ENCODE data around the gene INSRR. TPM values are rescaled to one million over a fixed set of nuclear protein-coding genes. Genes with fewer than 3 reads are reported as not detected.

INSRR gene
- polyA plus RNA-seq, 2 of the 4 experiments (the other 2 are of a cell fraction), result not detected

- Histone ChIP-seq H3K27ac (peak overlapping the region; percentile 88 to 93), H3K9me3 (no peaks in the 10 kb centered on the region), H3K4me2 (peak overlapping the region; percentile 86), H3K4me3 (no peak overlapping the region), H3K4me1 (peaks cover 70% of the 10 kb centered on the region)
- peak in 1 of 2 experiments; percentile 3; a peak in 2 of 6 replicates for ATAC-seq
- CTCF ChIA-PET, result interaction anchor here (0.9 to 8.6 kb wide), 6 partner anchors 24 to 272 kb away, joined by 3 to 84 read pairs (median 16); partner anchors contain the start of genes INSRR, LRRC71 and NTRK1
- TF ChIP-seq E2F6 (IDR thresholded peaks at IDR 0.05; ENCODE audit: borderline replicate concordance, low read depth), result peak; percentile 69; the same call in 1 of the 2 replicates
- no peak for TF ChIP-seq BHLHE40 (IDR thresholded peaks at IDR 0.05; ENCODE audit: low read depth, low read length)
- TF ChIP-seq, protein P1, sequence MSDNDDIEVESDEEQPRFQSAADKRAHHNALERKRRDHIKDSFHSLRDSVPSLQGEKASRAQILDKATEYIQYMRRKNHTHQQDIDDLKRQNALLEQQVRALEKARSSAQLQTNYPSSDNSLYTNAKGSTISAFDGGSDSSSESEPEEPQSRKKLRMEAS (IDR thresholded peaks at IDR 0.05), result peak; percentile 32; the same call in 1 of the 2 replicates
- TF ChIP-seq POLR2A (IDR thresholded peaks at IDR 0.05; ENCODE audit: low read length), result no peak
- TF ChIP-seq HOXB13 (CRISPR knock-in tag; IDR thresholded peaks at IDR 0.05; ENCODE audit: low read depth), result no peak
- no peak for TF ChIP-seq PHF8 (IDR thresholded peaks at IDR 0.05; ENCODE audit: borderline replicate concordance, low read depth)
- no peak for TF ChIP-seq ZFP36 (IDR thresholded peaks at IDR 0.05; ENCODE audit: borderline replicate concordance, partially characterized antibody)
- no peak for TF ChIP-seq MAFK (IDR thresholded peaks at IDR 0.05; ENCODE audit: partially characterized antibody)
- FAIRE-seq, result no peak
- peak in 1 of 2 experiments; percentile 38 for DNase-seq (ENCODE audit: low read depth in 1 of 2, low spot score in 1 of 2)
- POLR2A ChIA-PET, result interaction anchor here (0.7 kb wide), 1 partner anchor 13 kb away, joined by 3 read pairs; no protein-coding TSS in a partner anchor
- WGBS (ENCODE audit: missing lambda C conversion rate), result 38% methylated on average over 7 of the region's 13 CpGs
Measured at GRCh38 chr1:156898161-156898566, 39.2 kb upstream of the INSRR start.

DNA sequence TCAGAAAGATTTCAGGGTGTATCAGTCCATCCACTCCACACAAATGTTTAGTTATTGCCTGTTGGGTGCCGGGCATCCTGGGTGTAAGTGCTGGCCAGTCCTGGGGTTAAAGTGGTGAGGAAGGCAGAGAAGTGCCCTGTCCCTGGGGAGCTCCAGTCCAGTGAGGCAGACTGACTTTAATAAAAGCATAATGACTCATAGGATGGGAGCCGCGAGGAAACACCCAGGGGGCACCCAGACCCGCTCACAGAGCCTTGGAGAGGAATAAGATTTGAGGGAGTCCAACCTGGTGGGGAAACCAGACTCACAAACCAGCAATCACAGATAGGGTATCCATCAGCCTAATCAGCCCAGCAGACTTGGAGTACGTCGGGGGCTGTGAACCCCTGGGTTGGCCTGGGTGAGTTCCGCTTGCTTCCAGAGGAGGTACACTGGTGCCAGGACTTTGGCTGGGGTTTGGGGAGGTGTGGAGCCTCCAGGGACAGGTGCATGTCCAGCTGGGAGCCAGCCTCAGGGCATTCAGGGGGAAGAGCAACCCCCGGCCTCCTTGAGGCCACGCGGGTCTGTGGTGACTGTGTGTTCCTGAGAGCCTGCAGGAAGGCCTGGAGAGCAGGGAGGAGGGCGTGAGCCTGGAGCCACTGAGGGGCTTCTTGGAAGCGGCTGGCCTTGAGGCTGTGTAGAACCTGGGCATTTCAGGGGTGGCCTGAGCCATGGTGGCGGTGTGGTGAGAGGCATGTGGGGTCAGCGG is 38.3 kb upstream of the INSRR start:
- Histone ChIP-seq H3K4me1 (peaks cover 70% of the 10 kb centered on the region), H3K4me2 (peak overlapping the region; percentile 86), H3K4me3 (peak overlapping the region; percentile 1), H3K27ac (peak overlapping the region; percentile 88 to 93), H3K9me3 (no peaks in the 10 kb centered on the region)
- ChIA-PET POLR2A (interaction anchor here (0.8 to 1.4 kb wide), 5 partner anchors 13 to 169 kb away, joined by 3 to 4 read pairs (median 3); partner anchors contain the start of genes ISG20L2 and METTL25B), CTCF (interaction anchor here (1.0 to 8.6 kb wide), 8 partner anchors 12 to 59 kb away, joined by 3 to 84 read pairs (median 11); partner anchors contain the start of genes INSRR, LRRC71 and NTRK1)
- 44% methylated on average over 14 of the region's 14 CpGs for WGBS (ENCODE audit: missing lambda C conversion rate)
- TF ChIP-seq JUN (IDR thresholded peaks at IDR 0.05), result peak in 1 of 2 experiments; percentile 33; a peak in 2 of 5 replicates
- no peak for TF ChIP-seq BHLHE40 (IDR thresholded peaks at IDR 0.05; ENCODE audit: low read depth, low read length)
- no peak for TF ChIP-seq EHF (CRISPR knock-in tag; IDR thresholded peaks at IDR 0.05)
- no peak for TF ChIP-seq HEYL (CRISPR knock-in tag; IDR thresholded peaks at IDR 0.05)
- TF ChIP-seq FOSL2 (IDR thresholded peaks at IDR 0.05), result 0 out of 2 replicates have a peak, but pooled peaks have one; percentile 23
- TF ChIP-seq FOSL2 (CRISPR knock-in tag; IDR thresholded peaks at IDR 0.05), result peak; percentile 58
- TF ChIP-seq MYC (IDR thresholded peaks at IDR 0.05; ENCODE audit: borderline replicate concordance, low read length), result 0 out of 2 replicates have a peak, but pooled peaks have one; percentile 4
- TF ChIP-seq E2F6 (IDR thresholded peaks at IDR 0.05; ENCODE audit: borderline replicate concordance, low read depth), result peak; percentile 37; the same call in 1 of the 2 replicates
- TF ChIP-seq, protein P2, sequence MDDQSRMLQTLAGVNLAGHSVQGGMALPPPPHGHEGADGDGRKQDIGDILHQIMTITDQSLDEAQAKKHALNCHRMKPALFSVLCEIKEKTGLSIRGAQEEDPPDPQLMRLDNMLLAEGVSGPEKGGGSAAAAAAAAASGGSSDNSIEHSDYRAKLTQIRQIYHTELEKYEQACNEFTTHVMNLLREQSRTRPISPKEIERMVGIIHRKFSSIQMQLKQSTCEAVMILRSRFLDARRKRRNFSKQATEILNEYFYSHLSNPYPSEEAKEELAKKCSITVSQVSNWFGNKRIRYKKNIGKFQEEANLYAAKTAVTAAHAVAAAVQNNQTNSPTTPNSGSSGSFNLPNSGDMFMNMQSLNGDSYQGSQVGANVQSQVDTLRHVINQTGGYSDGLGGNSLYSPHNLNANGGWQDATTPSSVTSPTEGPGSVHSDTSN (IDR thresholded peaks at IDR 0.05), result 0 out of 2 replicates have a peak, but pooled peaks have one; percentile 19
- no peak for TF ChIP-seq RARB (CRISPR knock-in tag; IDR thresholded peaks at IDR 0.05)
- no peak for TF ChIP-seq TP53 (CRISPR knock-in tag; IDR thresholded peaks at IDR 0.05)
- FAIRE-seq, result no peak
- peak; percentile 63 to 75 for DNase-seq (ENCODE audit: low read depth in 1 of 2, low spot score in 1 of 2)
- peak; percentile 47 to 68 for ATAC-seq

DNA sequence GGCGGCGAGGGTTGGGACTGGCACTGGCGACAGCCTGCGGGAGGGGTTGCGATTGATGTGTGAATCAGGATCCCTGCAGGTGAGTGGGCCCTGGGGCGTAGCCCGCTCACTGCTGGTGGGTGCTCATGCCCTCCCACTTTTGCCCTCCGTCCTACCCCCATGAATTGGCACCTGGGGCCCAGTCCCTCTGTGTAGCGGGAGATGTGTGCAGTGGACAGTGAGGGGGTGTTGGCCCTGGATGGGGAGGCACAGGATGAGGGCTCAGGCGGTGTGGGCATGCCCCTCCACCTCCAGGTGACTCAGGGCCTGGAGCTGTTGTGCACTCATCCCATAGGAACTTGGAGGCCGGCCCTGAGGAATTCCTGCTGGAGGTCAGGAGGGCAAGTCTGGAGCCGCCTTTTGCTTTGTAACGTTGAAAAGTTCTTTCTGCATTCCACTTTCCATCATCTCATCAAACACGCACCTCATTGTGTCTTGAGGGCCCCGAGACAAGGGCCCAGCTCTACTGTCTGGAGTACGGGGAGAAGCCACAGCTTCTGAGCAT is 37.6 kb upstream of the INSRR start:
- ATAC-seq (peak; percentile 76 to 83), DNase-seq (ENCODE audit: low read depth in 1 of 2, low spot score in 1 of 2) (peak; percentile 90 to 96), FAIRE-seq (no peak)
- peak overlapping the region; percentile 1; the same call in 1 of the 3 replicates for H3K4me3 ChIP-seq
- CTCF ChIA-PET, result interaction anchor here (1.0 to 8.6 kb wide), 6 partner anchors 11 to 58 kb away, joined by 3 to 84 read pairs (median 6); partner anchors contain the start of gene LRRC71
- POLR2A ChIA-PET, result interaction anchor here (0.8 to 1.4 kb wide), 5 partner anchors 14 to 168 kb away, joined by 3 to 4 read pairs (median 3); partner anchors contain the start of genes ISG20L2 and METTL25B
- peak overlapping the region; percentile 88 to 93 for H3K27ac ChIP-seq
- H3K4me1 ChIP-seq, result peaks cover 72% of the 10 kb centered on the region
- TF ChIP-seq MYC (IDR thresholded peaks at IDR 0.05; ENCODE audit: borderline replicate concordance, low read length) (no peak), JUN (IDR thresholded peaks at IDR 0.05) (peak; percentile 51 to 70; a peak in 4 of 5 replicates), GATA3 (IDR thresholded peaks at IDR 0.05; ENCODE audit: borderline replicate concordance) (peak; percentile 66; the same call in 1 of the 2 replicates), NFE2L2 (conservative IDR thresholded peaks at IDR 0.05; ENCODE audit: low read length) (no peak), EHF (CRISPR knock-in tag; IDR thresholded peaks at IDR 0.05) (no peak), EP300 (IDR thresholded peaks at IDR 0.05) (peak in 1 of 2 experiments; percentile 50; a peak in 2 of 5 replicates), JUNB (IDR thresholded peaks at IDR 0.05) (peak; percentile 63), FOSL2 (IDR thresholded peaks at IDR 0.05) (peak; percentile 63; the same call in 1 of the 2 replicates), FOSL2 (CRISPR knock-in tag; IDR thresholded peaks at IDR 0.05) (peak; percentile 92), HOXB13 (CRISPR knock-in tag; IDR thresholded peaks at IDR 0.05; ENCODE audit: low read depth) (0 out of 2 replicates have a peak, but pooled peaks have one; percentile 11), FOSB (CRISPR knock-in tag; IDR thresholded peaks at IDR 0.05) (no peak)
- TF ChIP-seq, protein P3, sequence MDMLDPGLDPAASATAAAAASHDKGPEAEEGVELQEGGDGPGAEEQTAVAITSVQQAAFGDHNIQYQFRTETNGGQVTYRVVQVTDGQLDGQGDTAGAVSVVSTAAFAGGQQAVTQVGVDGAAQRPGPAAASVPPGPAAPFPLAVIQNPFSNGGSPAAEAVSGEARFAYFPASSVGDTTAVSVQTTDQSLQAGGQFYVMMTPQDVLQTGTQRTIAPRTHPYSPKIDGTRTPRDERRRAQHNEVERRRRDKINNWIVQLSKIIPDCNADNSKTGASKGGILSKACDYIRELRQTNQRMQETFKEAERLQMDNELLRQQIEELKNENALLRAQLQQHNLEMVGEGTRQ (IDR thresholded peaks at IDR 0.05), result 0 out of 2 replicates have a peak, but pooled peaks have one; percentile 15
- TF ChIP-seq, protein P1 (IDR thresholded peaks at IDR 0.05), result peak; percentile 72
- WGBS (ENCODE audit: missing lambda C conversion rate), result 11% methylated on average over 16 of the region's 16 CpGs
- no peaks in the 10 kb centered on the region for H3K9me3 ChIP-seq
- H3K4me2 ChIP-seq, result peak overlapping the region; percentile 86

Data from A549 (cell line).